Activated CD4-positive, alpha-beta T cell treated with anti-CD3 and anti-CD28 coated beads for 1 hour (primary cell): ENCODE data around the gene IMPDH1.

ENCODE experiments used
- DNase-seq: peaks from one replicate; pipeline ENCODE4 v3.0.0-alpha.2; 2020

IMPDH1 gene

GRCh38 chr7:128405471-128406313, 4.1 kb downstream of the IMPDH1 start:
- DNase-seq = peak; percentile 42

GRCh38 chr7:128404886-128405470, 4.8 kb downstream of the IMPDH1 start:
- DNase-seq = no peak

GRCh38 chr7:128404143-128404681, 5.6 kb downstream of the IMPDH1 start:
- no peak for DNase-seq

GRCh38 chr7:128403676-128404075, 6.1 kb downstream of the IMPDH1 start:
- no peak for DNase-seq

GRCh38 chr7:128402356-128402755, 7.4 kb downstream of the IMPDH1 start:
- DNase-seq = no peak

- no peak for DNase-seq
Measured at GRCh38 chr7:128400566-128400965, 9.2 kb downstream of the IMPDH1 start.

- no peak for DNase-seq
Measured at GRCh38 chr7:128399991-128400390, 9.8 kb downstream of the IMPDH1 start.

GRCh38 chr7:128398841-128399135, 11.0 kb downstream of the IMPDH1 start:
- DNase-seq = no peak

- DNase-seq = no peak
Measured at GRCh38 chr7:128398016-128398840, 11.6 kb downstream of the IMPDH1 start.

GRCh38 chr7:128396357-128396756, 13.4 kb downstream of the IMPDH1 start:
- no peak for DNase-seq

GRCh38 chr7:128395748-128396147, 14.0 kb downstream of the IMPDH1 start:
- DNase-seq = no peak

GRCh38 chr7:128394904-128395496, 14.8 kb downstream of the IMPDH1 start:
- DNase-seq = no peak

- DNase-seq = no peak
Measured at GRCh38 chr7:128393526-128394330, 16.1 kb downstream of the IMPDH1 start.

GRCh38 chr7:128392446-128393327, 17.1 kb downstream of the IMPDH1 start:
- DNase-seq = no peak

- no peak for DNase-seq
Measured at GRCh38 chr7:128391805-128392204, 18.0 kb downstream of the IMPDH1 start.

- no peak for DNase-seq
Measured at GRCh38 chr7:128390871-128391565, 18.8 kb downstream of the IMPDH1 start.

- DNase-seq = no peak
Measured at GRCh38 chr7:128389618-128390329, 20.0 kb downstream of the IMPDH1 start.

GRCh38 chr7:128389085-128389617, 20.6 kb downstream of the IMPDH1 start:
- DNase-seq = no peak

- DNase-seq = no peak
Measured at GRCh38 chr7:128388145-128388485, 21.7 kb downstream of the IMPDH1 start.
